ENCODE results near the gene CTSL.

Gene CTSL

GRCh38 chr9:87687207-87687606, 38.7 kb upstream of the CTSL start:
- Mint-ChIP-seq H3K4me3 (no peak overlapping the region), H3K27ac (no peak overlapping the region), H3K4me1 (peaks cover 5% of the 10 kb centered on the region), H3K36me3 (no peaks in the 10 kb centered on the region), H3K9me3 (no peaks in the 10 kb centered on the region)
- DNase-seq (ENCODE audit: low spot score in 2 of 2): no peak
- no peak for ATAC-seq

- H3K9me3 Mint-ChIP-seq: peaks cover 4% of the 10 kb centered on the region
- H3K27ac Mint-ChIP-seq: no peak overlapping the region
- ATAC-seq (no peak), DNase-seq (ENCODE audit: low spot score in 2 of 2) (peak in 1 of 2 donors; percentile 17)
- H3K36me3 Mint-ChIP-seq: no peaks in the 10 kb centered on the region
- H3K4me1 Mint-ChIP-seq: no peaks in the 10 kb centered on the region
- H3K4me3 Mint-ChIP-seq: no peak overlapping the region
Observed at GRCh38 chr9:87694236-87694755, 31.6 kb upstream of the CTSL start.

- H3K9me3 Mint-ChIP-seq: peaks cover 4% of the 10 kb centered on the region
- no peak for DNase-seq (ENCODE audit: low spot score in 2 of 2)
- no peak overlapping the region for H3K4me3 Mint-ChIP-seq
- ATAC-seq: no peak
- no peak overlapping the region for H3K27ac Mint-ChIP-seq
- no peaks in the 10 kb centered on the region for H3K36me3 Mint-ChIP-seq
- no peaks in the 10 kb centered on the region for H3K4me1 Mint-ChIP-seq
Observed at GRCh38 chr9:87695523-87695922, 30.4 kb upstream of the CTSL start.

GRCh38 chr9:87696641-87697040, 29.3 kb upstream of the CTSL start:
- DNase-seq (ENCODE audit: low spot score in 2 of 2) (peak in 1 of 2 donors; percentile 40), ATAC-seq (peak; percentile 24)
- Mint-ChIP-seq H3K9me3 (peaks cover 4% of the 10 kb centered on the region), H3K4me1 (no peaks in the 10 kb centered on the region), H3K27ac (no peak overlapping the region), H3K36me3 (no peaks in the 10 kb centered on the region), H3K4me3 (no peak overlapping the region)

GRCh38 chr9:87698069-87698809, 27.7 kb upstream of the CTSL start:
- Mint-ChIP-seq H3K4me3 (no peak overlapping the region), H3K4me1 (no peaks in the 10 kb centered on the region), H3K9me3 (peaks cover 4% of the 10 kb centered on the region), H3K36me3 (no peaks in the 10 kb centered on the region), H3K27ac (no peak overlapping the region)
- ATAC-seq: no peak
- peak in 1 of 2 donors; percentile 40 for DNase-seq (ENCODE audit: low spot score in 2 of 2)

GRCh38 chr9:87699835-87700234, 26.1 kb upstream of the CTSL start:
- no peak for ATAC-seq
- peak in 1 of 2 donors; percentile 10 for DNase-seq (ENCODE audit: low spot score in 2 of 2)
- Mint-ChIP-seq H3K4me1 (no peaks in the 10 kb centered on the region), H3K4me3 (no peak overlapping the region), H3K9me3 (no peaks in the 10 kb centered on the region), H3K27ac (no peak overlapping the region), H3K36me3 (no peaks in the 10 kb centered on the region)

GRCh38 chr9:87701491-87701890, 24.4 kb upstream of the CTSL start:
- Mint-ChIP-seq H3K9me3 (no peaks in the 10 kb centered on the region), H3K4me3 (no peak overlapping the region), H3K27ac (no peak overlapping the region), H3K36me3 (no peaks in the 10 kb centered on the region), H3K4me1 (no peaks in the 10 kb centered on the region)
- DNase-seq (ENCODE audit: low spot score in 2 of 2) (no peak), ATAC-seq (no peak)

GRCh38 chr9:87701931-87702421, 23.9 kb upstream of the CTSL start:
- H3K9me3 Mint-ChIP-seq: no peaks in the 10 kb centered on the region
- no peak overlapping the region for H3K4me3 Mint-ChIP-seq
- ATAC-seq: no peak
- no peak for DNase-seq (ENCODE audit: low spot score in 2 of 2)
- no peaks in the 10 kb centered on the region for H3K36me3 Mint-ChIP-seq
- no peaks in the 10 kb centered on the region for H3K4me1 Mint-ChIP-seq
- H3K27ac Mint-ChIP-seq: no peak overlapping the region

- Mint-ChIP-seq H3K4me3 (no peak overlapping the region), H3K4me1 (no peaks in the 10 kb centered on the region), H3K36me3 (no peaks in the 10 kb centered on the region), H3K27ac (no peak overlapping the region), H3K9me3 (no peaks in the 10 kb centered on the region)
- ATAC-seq (no peak), DNase-seq (ENCODE audit: low spot score in 2 of 2) (peak in 1 of 2 donors; percentile 39)
Observed at GRCh38 chr9:87702921-87703320, 23.0 kb upstream of the CTSL start.

GRCh38 chr9:87703636-87704276, 22.2 kb upstream of the CTSL start:
- H3K9me3 Mint-ChIP-seq: no peaks in the 10 kb centered on the region
- H3K4me1 Mint-ChIP-seq: no peaks in the 10 kb centered on the region
- no peaks in the 10 kb centered on the region for H3K36me3 Mint-ChIP-seq
- H3K27ac Mint-ChIP-seq: no peak overlapping the region
- DNase-seq (ENCODE audit: low spot score in 2 of 2): peak in 1 of 2 donors; percentile 28
- ATAC-seq: no peak
- H3K4me3 Mint-ChIP-seq: no peak overlapping the region

GRCh38 chr9:87704342-87704741, 21.6 kb upstream of the CTSL start:
- Mint-ChIP-seq H3K27ac (no peak overlapping the region), H3K9me3 (no peaks in the 10 kb centered on the region), H3K4me3 (no peak overlapping the region), H3K36me3 (no peaks in the 10 kb centered on the region), H3K4me1 (no peaks in the 10 kb centered on the region)
- DNase-seq (ENCODE audit: low spot score in 2 of 2) (no peak), ATAC-seq (no peak)

GRCh38 chr9:87706066-87706739, 19.7 kb upstream of the CTSL start:
- ATAC-seq (no peak), DNase-seq (ENCODE audit: low spot score in 2 of 2) (no peak)
- Mint-ChIP-seq H3K36me3 (no peaks in the 10 kb centered on the region), H3K9me3 (no peaks in the 10 kb centered on the region), H3K4me1 (no peaks in the 10 kb centered on the region), H3K4me3 (no peak overlapping the region), H3K27ac (no peak overlapping the region)

GRCh38 chr9:87707805-87708506, 18.0 kb upstream of the CTSL start:
- DNase-seq (ENCODE audit: low spot score in 2 of 2) (no peak), ATAC-seq (no peak)
- H3K27ac Mint-ChIP-seq: no peak overlapping the region
- no peaks in the 10 kb centered on the region for H3K36me3 Mint-ChIP-seq
- H3K9me3 Mint-ChIP-seq: peaks cover 3% of the 10 kb centered on the region
- H3K4me1 Mint-ChIP-seq: peaks cover 4% of the 10 kb centered on the region
- H3K4me3 Mint-ChIP-seq: no peak overlapping the region

- Mint-ChIP-seq H3K4me3 (no peak overlapping the region), H3K9me3 (peaks cover 4% of the 10 kb centered on the region), H3K36me3 (no peaks in the 10 kb centered on the region), H3K27ac (no peak overlapping the region), H3K4me1 (peaks cover 9% of the 10 kb centered on the region)
- no peak for ATAC-seq
- no peak for DNase-seq (ENCODE audit: low spot score in 2 of 2)
Observed at GRCh38 chr9:87708546-87708945, 17.4 kb upstream of the CTSL start.

Data from stimulated activated effector memory CD8-positive, alpha-beta T cell treated with anti-CD3 and anti-CD28 coated beads, Interleukin-12 subunit alpha, Interleukin-12 subunit beta, amount 100 ng/mL, for 72 hours (primary cell).